NCI-H2227 (cell line): ENCODE measurements around the gene METTL6.
"Not testable (repeated sequence)": the region's sequence is repeated elsewhere in the genome, so short reads cannot be mapped to it uniquely, and the experiment has no call there.

Experiments used
- DNase-seq: peaks from one replicate; lab custom pipeline; 2025; ENCODE audit not compliant: unreplicated experiment; lab: John Stamatoyannopoulos, UW

METTL6 gene

GRCh38 chr3:15451216-15452113 is 24.1 kb upstream of the METTL6 start:
- no peak for DNase-seq

- no peak for DNase-seq
Observed at GRCh38 chr3:15450438-15451215, 23.3 kb upstream of the METTL6 start.

DNA sequence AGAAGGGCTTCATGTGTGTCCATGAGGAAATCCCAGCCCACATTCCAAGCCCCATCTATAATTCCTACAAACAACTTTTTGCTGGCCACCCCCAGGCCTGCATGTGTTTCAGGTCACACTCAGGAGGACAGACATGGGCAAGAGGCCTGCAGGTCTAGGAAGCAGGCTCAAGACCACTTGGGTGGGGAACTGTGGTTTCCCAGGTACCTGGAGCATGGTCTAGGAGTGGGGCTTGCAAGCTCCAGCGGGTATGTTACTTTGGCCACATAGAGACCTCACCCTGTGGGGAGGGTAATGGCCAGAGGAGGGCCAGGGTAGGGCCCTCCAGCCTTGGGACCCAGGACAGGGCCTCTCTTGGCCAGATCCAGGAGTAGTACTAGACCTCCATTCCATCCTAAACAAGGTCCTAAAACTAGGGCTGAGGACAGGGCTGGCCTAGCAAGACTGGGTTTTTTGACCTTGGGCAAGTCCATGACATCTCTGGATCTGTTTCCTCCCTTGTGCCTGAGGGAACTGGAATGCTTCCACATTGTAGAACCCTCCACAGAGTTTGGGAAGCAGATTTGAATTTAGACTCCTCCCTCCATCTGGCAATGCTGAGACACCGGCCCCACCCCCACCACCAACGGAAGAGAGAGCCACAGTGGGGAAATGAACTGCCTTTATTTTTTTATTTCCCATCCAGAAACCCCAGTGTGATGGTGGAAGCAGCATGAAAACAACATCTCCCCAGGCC is 22.3 kb upstream of the METTL6 start:
- no peak for DNase-seq

DNA sequence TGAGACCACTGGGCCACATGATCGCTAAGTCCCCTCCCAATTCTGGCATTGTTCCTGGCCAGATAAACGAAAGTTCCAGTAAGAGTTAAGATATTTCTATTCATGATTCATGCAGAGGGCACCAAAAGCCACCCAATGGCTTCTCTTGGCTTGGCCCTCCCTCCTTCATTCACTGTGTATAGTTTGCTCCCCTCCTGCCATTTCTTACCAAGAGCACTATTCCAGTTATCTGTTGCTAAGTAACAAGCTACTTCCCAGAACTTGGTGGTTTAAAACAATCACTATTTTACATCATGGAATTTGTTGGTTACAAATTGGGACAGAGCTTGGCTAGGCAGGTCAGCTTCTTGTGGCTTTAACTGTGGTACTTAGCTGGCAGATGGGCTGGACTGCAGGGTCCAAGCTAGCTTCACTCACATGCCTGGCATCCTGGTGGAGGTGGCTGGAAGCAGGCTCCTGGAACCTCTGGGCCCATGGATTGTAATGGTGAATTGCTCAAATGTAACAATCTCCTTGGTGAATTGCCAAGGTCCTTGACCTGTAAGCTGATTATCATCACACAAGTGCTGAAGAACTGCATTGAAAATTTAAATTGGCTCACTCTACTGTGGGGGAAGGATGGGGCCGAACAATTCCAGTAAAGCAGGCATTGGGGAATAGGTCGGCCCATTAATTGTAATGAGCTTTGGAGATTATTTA is 16.6 kb upstream of the METTL6 start:
- peak; percentile 20 for DNase-seq

DNA sequence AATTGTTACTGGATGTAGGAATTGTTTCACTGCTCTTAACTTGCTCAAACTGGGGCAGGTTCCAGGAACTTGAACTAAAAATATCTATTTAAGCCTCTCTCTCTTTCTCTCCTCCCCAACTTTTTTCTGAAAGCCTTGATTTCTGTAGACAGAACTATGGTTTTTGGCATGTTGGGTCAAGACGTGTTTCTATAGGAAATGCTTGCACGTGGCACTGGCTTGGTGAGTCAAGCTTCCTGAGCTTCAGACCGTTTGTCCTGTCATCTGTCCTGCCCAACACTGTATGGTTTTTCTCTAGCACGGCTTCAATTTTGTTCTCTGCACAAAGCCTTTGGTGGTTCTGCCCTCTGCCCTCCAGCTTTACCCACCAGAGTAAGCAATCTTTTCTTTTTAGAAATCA is 13.5 kb upstream of the METTL6 start:
- no peak for DNase-seq

DNA sequence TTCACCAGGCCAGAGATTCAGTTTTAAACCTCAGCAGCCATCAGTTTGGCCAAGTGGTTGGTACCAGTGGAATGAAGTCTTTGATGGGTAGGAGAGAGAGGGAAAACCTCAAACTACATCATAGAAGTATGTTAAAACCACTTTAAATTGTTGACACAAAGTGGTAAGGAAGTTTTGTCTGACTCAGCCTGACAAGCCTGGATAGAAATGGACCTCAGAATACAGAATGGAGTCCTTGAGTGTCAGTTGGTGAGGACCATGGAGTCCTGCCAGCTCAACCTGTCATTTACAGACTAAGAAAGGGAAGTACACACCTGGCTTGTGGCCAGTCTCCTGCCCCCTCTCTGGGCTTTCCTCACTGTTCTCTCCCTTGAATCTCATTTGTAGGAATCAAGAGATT is 12.1 kb upstream of the METTL6 start:
- no peak for DNase-seq

DNA sequence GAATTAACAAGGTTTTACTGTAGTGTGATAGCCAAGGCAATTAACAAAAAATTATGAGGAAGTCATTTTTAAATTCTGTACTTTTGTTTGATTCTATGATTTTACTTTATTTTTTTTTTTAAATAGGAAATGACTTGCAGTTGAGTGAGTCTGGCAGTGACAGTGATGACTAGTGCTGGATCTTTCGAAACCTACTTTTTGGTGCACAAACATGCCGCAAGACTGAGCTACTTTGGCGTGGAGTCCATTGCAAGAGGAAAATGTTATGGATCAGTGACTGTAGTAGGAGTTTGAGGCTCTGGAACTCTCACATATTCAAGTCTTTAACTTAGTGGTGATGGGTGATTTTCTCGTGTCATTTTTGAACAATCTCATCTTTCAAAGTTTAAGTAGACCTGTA is 11.6 kb upstream of the METTL6 start:
- DNase-seq: no peak

DNA sequence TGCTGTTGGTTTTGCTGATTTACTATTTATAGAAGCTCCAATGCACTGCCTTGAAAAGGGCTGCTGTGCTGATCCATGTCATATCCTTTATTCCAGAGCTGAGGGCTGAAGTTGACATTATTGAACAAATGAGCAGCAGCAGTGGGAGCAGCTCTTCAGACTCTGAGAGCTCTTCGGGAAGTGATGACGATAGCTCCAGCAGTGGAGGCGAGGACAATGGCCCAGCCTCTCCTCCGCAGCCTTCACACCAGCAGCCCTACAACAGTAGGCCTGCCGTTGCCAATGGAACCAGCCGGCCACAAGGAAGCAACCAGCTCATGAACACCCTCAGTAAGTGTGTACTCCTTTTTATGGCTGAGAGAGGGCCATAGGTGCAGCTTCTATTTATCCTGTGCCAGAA is 8.9 kb upstream of the METTL6 start:
- DNase-seq: no peak

- no peak for DNase-seq
Observed at GRCh38 chr3:15434756-15435155, 7.4 kb upstream of the METTL6 start.

GRCh38 chr3:15433531-15433930 is 6.2 kb upstream of the METTL6 start:
- DNase-seq: no peak

- no peak for DNase-seq
Observed at GRCh38 chr3:15431256-15431837, 4.0 kb upstream of the METTL6 start.

- no peak for DNase-seq
Observed at GRCh38 chr3:15430624-15431023, 3.3 kb upstream of the METTL6 start.

- DNase-seq: no peak
Observed at GRCh38 chr3:15429080-15429479, 1.7 kb upstream of the METTL6 start.

- DNase-seq: peak; percentile 10
Observed at GRCh38 chr3:15428539-15428938, 1.2 kb upstream of the METTL6 start.

DNA sequence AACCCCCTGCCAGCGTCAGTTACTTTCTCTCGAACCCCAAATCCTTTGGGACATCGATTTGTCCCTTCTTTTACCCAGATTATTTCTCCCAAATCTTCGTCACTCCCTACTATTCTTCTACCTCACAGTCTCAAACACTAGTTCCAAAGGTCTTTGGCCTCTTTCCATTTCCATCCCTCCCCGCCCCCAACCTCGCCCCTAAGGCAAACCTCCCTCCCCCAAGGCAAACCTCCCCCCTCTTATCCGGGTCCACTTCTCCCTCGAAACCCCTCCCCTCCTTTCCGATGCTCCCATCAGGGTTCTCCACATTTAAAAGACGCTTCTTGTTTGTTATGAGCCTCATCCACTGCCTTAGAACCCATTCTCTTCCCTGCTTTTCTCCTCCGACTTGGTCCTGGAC is 637 bp upstream of the METTL6 start:
- no peak for DNase-seq

DNA sequence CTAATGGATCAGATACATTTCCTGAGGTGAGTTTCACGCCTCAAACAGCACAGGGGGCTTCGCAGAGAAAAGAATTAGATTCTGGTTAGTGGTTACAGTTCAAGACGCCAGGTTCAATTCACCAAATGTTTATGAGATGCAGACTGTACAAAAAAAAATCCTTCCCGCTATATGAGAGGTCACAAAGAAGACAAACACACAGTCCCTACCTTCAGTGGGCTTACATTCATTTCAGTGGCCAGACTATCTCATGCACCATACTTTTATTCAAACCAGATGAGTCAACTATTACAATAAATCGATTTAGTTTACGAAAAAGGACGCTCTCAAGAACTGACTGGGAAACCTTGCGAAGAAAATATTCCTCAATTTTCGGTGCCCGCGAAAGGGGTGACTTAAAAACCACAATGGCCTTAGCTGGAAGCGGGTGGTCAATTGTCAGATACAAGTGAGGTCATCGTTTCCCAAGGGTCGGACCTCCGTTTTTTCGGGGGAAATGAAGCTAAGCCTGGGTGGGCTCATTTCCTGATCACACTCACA is 695 bp downstream of the METTL6 start:
- DNase-seq: no peak

- DNase-seq: no peak
Observed at GRCh38 chr3:15420871-15421270, 6.5 kb downstream of the METTL6 start.

- DNase-seq: not testable (repeated sequence)
Observed at GRCh38 chr3:15410966-15411365, 16.4 kb downstream of the METTL6 start.

GRCh38 chr3:15409774-15410173 is 17.6 kb downstream of the METTL6 start:
- no peak for DNase-seq

DNA sequence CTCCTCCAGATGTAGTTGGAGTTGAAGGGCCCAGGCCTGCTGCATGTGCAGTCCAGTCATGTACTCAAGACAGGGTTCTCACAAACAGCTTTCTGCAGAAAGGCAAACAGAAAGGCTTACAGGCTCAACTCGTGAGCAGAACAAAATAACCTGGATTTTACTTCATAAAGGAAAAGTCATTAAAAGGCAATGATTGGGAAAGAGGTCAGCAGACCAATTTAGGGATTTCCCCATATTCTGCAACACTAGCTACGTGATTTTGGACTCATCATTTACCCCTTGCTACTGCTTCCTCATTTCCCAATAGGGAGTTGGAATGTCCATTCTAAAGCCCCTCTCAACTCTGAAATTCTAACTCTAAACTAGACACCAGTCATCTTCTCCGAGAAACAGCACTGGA is 18.1 kb downstream of the METTL6 start:
- no peak for DNase-seq
